Measurements from ENCODE around the gene ARHGAP21.
"Not testable (repeated sequence)": the region's sequence is repeated elsewhere in the genome, so short reads cannot be mapped to it uniquely, and the experiment has no call there.

Gene ARHGAP21

GRCh38 chr10:24723788-24724380 is at the start of gene ARHGAP21:
Gene ARHGAP21 (minus strand): TSS chr10:24723887. CDS start chr10:24721899, 1,988 bp downstream.
- peak; percentile 59 to 68 for DNase-seq

GRCh38 chr10:24771943-24772694 is 48.4 kb upstream of the ARHGAP21 start:
- DNase-seq, result no peak

GRCh38 chr10:24764991-24765390 is 41.3 kb upstream of the ARHGAP21 start:
- not testable (repeated sequence) for DNase-seq

GRCh38 chr10:24762966-24763623 is 39.4 kb upstream of the ARHGAP21 start:
- no peak for DNase-seq

GRCh38 chr10:24762161-24762924 is 38.7 kb upstream of the ARHGAP21 start:
- DNase-seq, result no peak

GRCh38 chr10:24759672-24760071 is 36.0 kb upstream of the ARHGAP21 start:
- no peak for DNase-seq

GRCh38 chr10:24758254-24758653 is 34.6 kb upstream of the ARHGAP21 start:
- DNase-seq, result not testable (repeated sequence)

GRCh38 chr10:24756283-24756682 is 32.6 kb upstream of the ARHGAP21 start:
- no peak for DNase-seq

GRCh38 chr10:24751716-24752115 is 28.0 kb upstream of the ARHGAP21 start:
- DNase-seq, result no peak

GRCh38 chr10:24750695-24751094 is 27.0 kb upstream of the ARHGAP21 start:
- DNase-seq, result no peak

GRCh38 chr10:24748214-24748613 is 24.5 kb upstream of the ARHGAP21 start:
- no peak for DNase-seq

- peak; percentile 56 to 69 for DNase-seq
These were observed 21.3 kb upstream of the ARHGAP21 start for GRCh38 chr10:24744946-24745345.

GRCh38 chr10:24740714-24741113 is 17.0 kb upstream of the ARHGAP21 start:
- DNase-seq, result no peak

- no peak for DNase-seq
These were observed 13.3 kb upstream of the ARHGAP21 start for GRCh38 chr10:24737001-24737400.

GRCh38 chr10:24731942-24732341 is 8.3 kb upstream of the ARHGAP21 start:
- no peak for DNase-seq

- no peak for DNase-seq
These were observed 7.1 kb upstream of the ARHGAP21 start for GRCh38 chr10:24730811-24731210.

GRCh38 chr10:24727786-24728185 is 4.1 kb upstream of the ARHGAP21 start:
- peak in 1 of 2 donors; percentile 25 for DNase-seq

GRCh38 chr10:24726626-24727025 is 2.9 kb upstream of the ARHGAP21 start:
- no peak for DNase-seq

- not testable (repeated sequence) for DNase-seq
These were observed 2.3 kb upstream of the ARHGAP21 start for GRCh38 chr10:24726029-24726428.

- DNase-seq, result peak; percentile 94
These were observed 918 bp upstream of the ARHGAP21 start for GRCh38 chr10:24724381-24725228.

GRCh38 chr10:24723386-24723787 is 300 bp downstream of the ARHGAP21 start:
- DNase-seq, result peak in 1 of 2 donors; percentile 26

All from inflammatory macrophage treated with lipopolysaccharide for 1 hour (primary cell).